Suprapubic skin (tissue), 3 donors: ENCODE measurements around the gene SRCAP.

Experiments
- CTCF ChIP-seq, 2 donors: fragments of 200-600 bp in 1 of 2; fragments of 450-650 bp in 1 of 2; sonication (generic) in 1 of 2; IDR thresholded peaks; one replicate each; pipeline ENCODE4 v1.5.1; 2016 to 2019; ENCODE audit warnings: antibody characterized with exemption in 2 of 2, mild to moderate bottlenecking in 1 of 2, moderate library complexity in 1 of 2
- POLR2AphosphoS5 ChIP-seq, 3 donors: sonication (generic); formaldehyde crosslinking; IDR thresholded peaks; one replicate each; pipeline ENCODE4 v1.6.1; 2017; ENCODE audit warnings: antibody characterized with exemption in 3 of 3

- no peak for TF ChIP-seq CTCF (IDR thresholded peaks at IDR 0.05)
- TF ChIP-seq POLR2AphosphoS5 (IDR thresholded peaks at IDR 0.05) = no peak
Observed at GRCh38 chr16:30688701-30689100, 10.3 kb upstream of the SRCAP start.
